ENCODE results near the gene GABARAPL1.

Gene GABARAPL1

GRCh38 chr12:10235761-10236631 is 23.3 kb downstream of the GABARAPL1 start:
- DNase-seq, result peak; percentile 19

- DNase-seq, result no peak
Measured at GRCh38 chr12:10236720-10237119, 24.0 kb downstream of the GABARAPL1 start.

- no peak for DNase-seq
Measured at GRCh38 chr12:10238526-10238925, 25.8 kb downstream of the GABARAPL1 start.

- no peak for DNase-seq
Measured at GRCh38 chr12:10241290-10241689, 28.6 kb downstream of the GABARAPL1 start.

- peak; percentile 2 for DNase-seq
Measured at GRCh38 chr12:10241727-10242126, 29.1 kb downstream of the GABARAPL1 start.

- DNase-seq, result no peak
Measured at GRCh38 chr12:10242539-10242938, 29.9 kb downstream of the GABARAPL1 start.

GRCh38 chr12:10243818-10244520 is 31.3 kb downstream of the GABARAPL1 start:
- no peak for DNase-seq

GRCh38 chr12:10247436-10248058 is 34.9 kb downstream of the GABARAPL1 start:
- no peak for DNase-seq

- no peak for DNase-seq
Measured at GRCh38 chr12:10249690-10250455, 37.2 kb downstream of the GABARAPL1 start.

GRCh38 chr12:10251669-10252068 is 39.0 kb downstream of the GABARAPL1 start:
- no peak for DNase-seq

GRCh38 chr12:10252201-10252600 is 39.5 kb downstream of the GABARAPL1 start:
- DNase-seq, result no peak

GRCh38 chr12:10256064-10256463 is 43.4 kb downstream of the GABARAPL1 start:
- DNase-seq, result no peak

- no peak for DNase-seq
Measured at GRCh38 chr12:10260927-10261326, 48.2 kb downstream of the GABARAPL1 start.

- no peak for DNase-seq
Measured at GRCh38 chr12:10268037-10268436, 55.4 kb downstream of the GABARAPL1 start.

- no peak for DNase-seq
Measured at GRCh38 chr12:10272467-10272866, 59.8 kb downstream of the GABARAPL1 start.
